GM23248 (cell line): ENCODE results near the gene MACROD2. TPM values are rescaled to one million over a fixed set of nuclear protein-coding genes. Genes with fewer than 3 reads are reported as not detected.

Experiments
- DNase-seq: peaks from one replicate; pipeline ENCODE4 v3.0.0-alpha.2; 2015
- H2AFZ ChIP-seq: fragments of 200-600 bp; sonication (generic); 2 replicates; pipeline ENCODE4 v1.6.1; 2016; ENCODE audit warnings: antibody characterized with exemption
- H3F3A ChIP-seq: fragments of 200-600 bp; sonication (generic); 2 replicates; pipeline ENCODE4 v1.6.1; 2016; ENCODE audit warnings: mild to moderate bottlenecking, antibody characterized with exemption, mixed run types; ENCODE audit not compliant: insufficient read depth
- H3K27ac ChIP-seq: fragments of 200-600 bp; sonication (generic); 2 replicates; pipeline ENCODE4 v1.5.1; 2016; ENCODE audit warnings: mild to moderate bottlenecking
- H3K27me3 ChIP-seq: fragments of 200-600 bp; sonication (generic); replicated peaks from 2 replicates; pipeline ENCODE4 v1.6.1; 2016; ENCODE audit warnings: mild to moderate bottlenecking; ENCODE audit not compliant: insufficient read depth
- H3K36me3 ChIP-seq: fragments of 200-600 bp; sonication (generic); 2 replicates; pipeline ENCODE4 v1.6.1; 2016; ENCODE audit warnings: low read depth, mild to moderate bottlenecking
- H3K4me1 ChIP-seq: fragments of 200-600 bp; sonication (generic); 2 replicates; pipeline ENCODE4 v1.6.1; 2016; ENCODE audit warnings: mild to moderate bottlenecking; ENCODE audit not compliant: insufficient read depth
- H3K4me2 ChIP-seq: fragments of 200-600 bp; sonication (generic); one replicate; pipeline ENCODE4 v1.6.1; 2016; ENCODE audit warnings: mild to moderate bottlenecking; ENCODE audit not compliant: unreplicated experiment
- H3K4me3 ChIP-seq: fragments of 200-600 bp; sonication (generic); 2 replicates; pipeline ENCODE4 v1.5.1; 2016; ENCODE audit warnings: mild to moderate bottlenecking
- H3K79me2 ChIP-seq: fragments of 200-600 bp; sonication (generic); 2 replicates; pipeline ENCODE4 v1.6.1; 2016; ENCODE audit warnings: mild to moderate bottlenecking; ENCODE audit not compliant: insufficient read depth
- H3K9ac ChIP-seq: fragments of 200-600 bp; sonication (generic); 2 replicates; pipeline ENCODE4 v1.6.1; 2016; ENCODE audit warnings: mild to moderate bottlenecking
- H3K9me2 ChIP-seq: fragments of 200-600 bp; sonication (generic); 2 replicates; pipeline ENCODE4 v1.6.1; 2016; ENCODE audit warnings: mixed run types, mild to moderate bottlenecking, moderate library complexity; ENCODE audit not compliant: insufficient read depth
- H3K9me3 ChIP-seq: fragments of 200-600 bp; sonication (generic); one replicate; pipeline ENCODE4 v1.6.1; 2017; ENCODE audit warnings: low read depth
- H4K20me1 ChIP-seq: fragments of 200-600 bp; sonication (generic); 2 replicates; pipeline ENCODE4 v1.6.0; 2016; ENCODE audit not compliant: insufficient read depth
- EZH2 ChIP-seq: fragments of 200-600 bp; sonication (generic); IDR thresholded peaks from 2 replicates; pipeline ENCODE4 v1.6.1; 2018; ENCODE audit warnings: antibody characterized with exemption, mild to moderate bottlenecking; ENCODE audit not compliant: insufficient read depth, poor library complexity, severe bottlenecking
- EZH2phosphoT487 ChIP-seq: fragments of 200-600 bp; sonication (generic); IDR thresholded peaks from 2 replicates; pipeline ENCODE4 v1.6.1; 2018; ENCODE audit warnings: antibody characterized with exemption, moderate library complexity, mild to moderate bottlenecking, low read depth; ENCODE audit not compliant: insufficient read depth
- WGBS, 2 experiments: methylation state at CpG; one replicate each; pipeline ENCODE4 v1.1.6; 2015 to 2017; ENCODE audit warnings: low lambda C conversion rate in 2 of 2, low coverage in 1 of 2; ENCODE audit errors: missing lambda C conversion rate in 2 of 2; 5-methylcytosine and 5-hydroxymethylcytosine counted together
- in situ Hi-C: fragments of 300-500 bp; cut with MboI; formaldehyde crosslinking; loops from 2 replicates; pipeline ENCODE4 v1.15.0; 2020
- polyA plus RNA-seq: library from polyadenylated mRNA; unstranded; fragments of >200 nt; fragmentation: Nextera tagmentation; extraction: Ambion mirVana; gene quantifications from 2 replicates; pipeline ENCODE4 v1.2.1, GENCODE V29; 2016
- total RNA-seq: library from RNA; depleted of rRNA; stranded (reverse); fragments of >200 nt; shearing (Covaris generic); gene quantifications from 2 replicates; pipeline ENCODE4 v1.2.3, GENCODE V29; 2014

The MACROD2 gene
- total and polyA plus RNA-seq, 2 experiments from 2014 or later: 1.1 to 3.1 TPM

DNA sequence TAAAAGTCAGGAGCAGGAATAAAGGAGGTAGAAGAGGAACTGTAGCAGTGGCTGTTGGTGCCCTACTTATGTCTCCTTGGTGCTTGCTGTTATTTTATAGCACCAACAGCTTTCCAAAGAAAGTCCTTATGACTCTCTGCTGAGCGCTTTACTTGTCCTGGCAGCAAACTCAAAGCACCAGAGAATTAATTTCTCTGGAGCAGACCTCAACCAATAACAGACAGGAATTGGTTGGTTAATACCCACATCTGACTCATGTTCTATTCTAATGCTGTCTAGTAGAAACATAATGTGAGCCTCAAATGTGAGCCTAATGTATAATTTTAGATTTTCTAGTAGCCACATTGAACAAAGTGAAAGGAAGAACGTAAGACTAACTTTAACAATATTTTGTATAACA lies 1892.1 kb downstream of the MACROD2 start:
- H3K4me1 ChIP-seq: no peaks in the 10 kb centered on the region
- H3F3A ChIP-seq: no peaks in the 10 kb centered on the region
- no peak overlapping the region for H3K4me2 ChIP-seq
- no peaks in the 10 kb centered on the region for H3K79me2 ChIP-seq
- no peak overlapping the region for H2AFZ ChIP-seq
- in situ Hi-C loops: no loop called here
- no peaks in the 10 kb centered on the region for H3K27me3 ChIP-seq
- no peaks in the 10 kb centered on the region for H3K36me3 ChIP-seq
- no peak overlapping the region for H3K9ac ChIP-seq
- WGBS, 2 experiments: 24 to 36% methylated on average over 2 of the region's 2 CpGs
- no peaks in the 10 kb centered on the region for H3K9me3 ChIP-seq
- H3K27ac ChIP-seq: no peak overlapping the region
- TF ChIP-seq EZH2 (no peak), EZH2phosphoT487 (no peak)
- no peaks in the 10 kb centered on the region for H3K9me2 ChIP-seq
- no peaks in the 10 kb centered on the region for H4K20me1 ChIP-seq
- no peak overlapping the region for H3K4me3 ChIP-seq
- DNase-seq: no peak

DNA sequence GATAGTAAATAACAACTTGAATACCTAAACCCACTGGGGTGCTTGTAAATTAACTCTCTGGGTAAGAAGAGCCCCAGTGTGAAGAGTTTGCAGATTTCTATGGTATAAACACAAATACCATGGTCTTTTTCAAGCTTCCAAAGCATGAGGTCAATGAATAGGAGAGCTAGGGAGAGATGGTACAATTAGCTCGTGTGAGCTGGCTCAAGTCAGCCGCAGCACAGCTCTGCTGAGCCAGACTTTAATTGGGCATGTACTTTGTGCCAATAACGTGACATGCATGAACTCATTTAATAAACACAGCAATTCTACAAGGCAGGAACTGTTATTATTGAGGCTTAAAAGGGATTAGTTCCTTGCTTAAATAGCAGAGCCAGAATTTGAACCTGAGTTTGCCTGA lies 1893.7 kb downstream of the MACROD2 start:
- WGBS, 2 experiments: 4% methylated on average over 3 of the region's 3 CpGs
- no peaks in the 10 kb centered on the region for H3K79me2 ChIP-seq
- H4K20me1 ChIP-seq: no peaks in the 10 kb centered on the region
- in situ Hi-C loops: no loop called here
- H3K9me3 ChIP-seq: no peaks in the 10 kb centered on the region
- no peak overlapping the region for H3K27ac ChIP-seq
- no peaks in the 10 kb centered on the region for H3K36me3 ChIP-seq
- H3K27me3 ChIP-seq: no peaks in the 10 kb centered on the region
- TF ChIP-seq EZH2: no peak
- no peak for TF ChIP-seq EZH2phosphoT487
- H3K4me3 ChIP-seq: no peak overlapping the region
- no peak overlapping the region for H2AFZ ChIP-seq
- H3K9me2 ChIP-seq: no peaks in the 10 kb centered on the region
- no peak overlapping the region for H3K4me2 ChIP-seq
- H3K4me1 ChIP-seq: no peaks in the 10 kb centered on the region
- no peak for DNase-seq
- no peaks in the 10 kb centered on the region for H3F3A ChIP-seq
- no peak overlapping the region for H3K9ac ChIP-seq

DNA sequence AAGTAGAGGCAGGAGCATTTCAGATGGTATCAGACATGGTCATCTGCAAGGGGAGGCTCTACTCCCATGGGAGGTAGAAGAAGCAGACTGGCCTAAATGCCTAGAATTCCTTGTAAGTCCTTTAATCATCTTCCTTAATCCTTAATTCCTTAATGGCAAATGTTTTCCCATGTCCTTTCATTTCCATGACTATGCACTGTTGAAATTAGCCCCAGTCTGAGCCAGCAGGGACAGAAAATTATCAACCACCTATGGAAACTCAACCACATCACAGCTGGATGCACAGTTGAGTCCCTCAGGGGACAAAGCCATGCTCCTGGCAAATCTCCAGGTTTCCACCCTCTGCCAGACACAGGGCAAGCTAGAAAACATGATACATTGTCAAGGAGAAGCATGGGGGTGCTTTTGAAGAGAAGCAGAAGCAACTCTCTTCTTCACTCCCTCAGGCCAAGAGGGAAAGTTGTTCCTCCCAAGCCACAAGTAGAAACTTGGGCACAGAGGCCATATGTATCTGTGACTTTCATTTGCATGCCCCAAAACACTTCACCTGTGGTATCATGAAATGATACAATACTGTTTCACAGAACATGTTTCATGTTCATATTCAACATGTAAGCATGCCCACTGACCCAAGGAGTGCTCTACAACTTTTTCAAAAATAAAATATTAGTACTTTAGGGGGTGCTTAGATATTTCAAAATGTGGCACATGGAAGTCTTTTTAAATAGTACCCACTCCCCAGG lies 1894.4 kb downstream of the MACROD2 start:
- Histone ChIP-seq H3K36me3 (no peaks in the 10 kb centered on the region), H3K9me3 (no peaks in the 10 kb centered on the region), H4K20me1 (no peaks in the 10 kb centered on the region), H3K27ac (no peak overlapping the region), H3K27me3 (no peaks in the 10 kb centered on the region), H2AFZ (no peak overlapping the region), H3K9ac (no peak overlapping the region), H3K9me2 (no peaks in the 10 kb centered on the region), H3F3A (no peaks in the 10 kb centered on the region), H3K4me3 (no peak overlapping the region), H3K4me1 (no peaks in the 10 kb centered on the region), H3K79me2 (no peaks in the 10 kb centered on the region), H3K4me2 (no peak overlapping the region)
- no peak for TF ChIP-seq EZH2
- no peak for TF ChIP-seq EZH2phosphoT487
- DNase-seq: no peak
- in situ Hi-C loops: no loop called here

DNA sequence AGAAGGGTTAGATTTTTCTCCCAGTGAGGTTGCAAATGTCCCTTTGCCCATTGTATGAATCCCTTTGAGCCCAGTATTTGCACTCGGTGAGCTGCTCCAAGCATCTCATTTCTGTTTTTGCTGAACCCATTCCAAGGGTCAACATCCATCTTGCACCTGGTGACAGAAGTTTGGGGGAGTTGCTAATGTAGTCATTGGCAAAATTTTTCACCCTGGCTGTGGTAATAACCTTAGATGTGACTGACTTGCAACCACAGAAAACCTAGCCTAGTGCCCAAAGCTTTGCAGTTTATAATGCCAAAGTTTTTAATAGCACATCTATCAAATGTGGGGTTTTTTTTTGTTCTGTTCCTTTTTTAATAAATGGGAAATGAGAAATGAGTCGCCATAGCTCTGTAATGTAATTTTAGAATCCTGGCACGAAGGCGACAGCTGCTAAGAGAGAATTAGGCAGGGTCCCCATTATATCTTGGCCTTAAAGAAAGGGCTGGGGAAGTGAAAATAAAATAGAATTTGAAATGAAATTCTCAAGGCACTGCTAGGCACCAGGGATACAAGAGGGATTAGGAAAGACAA lies 1895.2 kb downstream of the MACROD2 start:
- Histone ChIP-seq H3K27me3 (no peaks in the 10 kb centered on the region), H3K4me1 (no peaks in the 10 kb centered on the region), H3F3A (no peaks in the 10 kb centered on the region), H3K36me3 (no peaks in the 10 kb centered on the region), H3K4me3 (no peak overlapping the region), H3K79me2 (no peaks in the 10 kb centered on the region), H3K9me2 (no peaks in the 10 kb centered on the region), H3K9ac (no peak overlapping the region), H3K27ac (no peak overlapping the region), H2AFZ (no peak overlapping the region), H3K4me2 (no peak overlapping the region), H3K9me3 (no peaks in the 10 kb centered on the region), H4K20me1 (no peaks in the 10 kb centered on the region)
- DNase-seq: no peak
- TF ChIP-seq EZH2phosphoT487 (no peak), EZH2 (no peak)
- WGBS, 2 experiments: 25 to 26% methylated on average over 4 of the region's 4 CpGs
- in situ Hi-C loops: no loop called here
